Nephron progenitor cell (in vitro differentiated cells): ENCODE measurements around the gene ZP3.
A peak's percentile ranks its signal among the peaks of the same experiment; 100 is the strongest.
"Not testable (repeated sequence)": the region's sequence is repeated elsewhere in the genome, so short reads cannot be mapped to it uniquely, and the experiment has no call there.

Source experiments
- DNase-seq: peaks from one replicate; pipeline ENCODE4 v3.0.0; 2021
- H3K27ac Mint-ChIP-seq: 2 replicates; pipeline ENCODE4 v1.8.0; 2021; ENCODE audit warnings: mild to moderate bottlenecking, moderate library complexity, mixed read lengths
- H3K27me3 Mint-ChIP-seq: 2 replicates; pipeline ENCODE4 v1.8.0; 2021; ENCODE audit warnings: mild to moderate bottlenecking, low read depth, mixed read lengths; ENCODE audit not compliant: poor library complexity
- H3K36me3 Mint-ChIP-seq: 2 replicates; pipeline ENCODE4 v1.8.0; 2021; ENCODE audit warnings: low read depth, mixed read lengths
- H3K4me1 Mint-ChIP-seq: 2 replicates; pipeline ENCODE4 v1.8.0; 2021; ENCODE audit warnings: mixed read lengths
- H3K4me3 Mint-ChIP-seq: 2 replicates; pipeline ENCODE4 v1.8.0; 2021; ENCODE audit warnings: mild to moderate bottlenecking, moderate library complexity, mixed read lengths
- H3K9me3 Mint-ChIP-seq: 2 replicates; pipeline ENCODE4 v1.8.0; 2021; ENCODE audit warnings: mild to moderate bottlenecking, moderate library complexity, mixed read lengths
- TF ChIP-seq, protein P1 (sequence below): fragments of 200-600 bp; sonication (generic); IDR thresholded peaks from 2 replicates; pipeline ENCODE4 v1.5.0; 2021; ENCODE audit warnings: antibody characterized with exemption

ZP3 gene

DNA sequence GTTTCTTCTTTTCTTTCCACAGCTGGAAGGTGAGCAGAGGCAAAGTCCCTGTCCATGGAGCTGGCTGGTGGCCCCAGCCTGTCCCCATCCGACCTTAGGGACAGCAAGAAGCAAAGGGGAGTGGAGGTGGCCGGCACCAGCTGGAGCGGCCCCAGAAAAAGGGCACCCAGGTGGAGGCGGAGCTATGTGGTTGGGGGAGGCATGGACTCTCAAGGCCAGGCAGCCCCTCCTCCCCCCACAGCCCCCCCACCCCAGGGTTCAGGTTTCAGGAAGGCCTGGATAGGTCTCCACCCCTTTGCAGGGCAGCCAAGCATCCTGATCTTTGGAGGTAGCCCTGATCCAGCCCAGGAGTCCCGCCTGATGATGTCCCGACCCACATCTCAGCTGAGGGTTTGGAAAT lies 15.2 kb upstream of the ZP3 start, which contains the start of gene SSC4D:
Gene SSC4D (minus strand): TSS at position 161 of the 400 bp plus-strand sequence. CDS start 5,258 bp downstream, outside the sequence.
- Mint-ChIP-seq H3K27me3 (peaks cover 12% of the 10 kb centered on the region), H3K27ac (peak within 1 kb of the TSS; percentile 92), H3K36me3 (no peaks in the 10 kb centered on the region), H3K4me3 (peak within 1 kb of the TSS; percentile 87), H3K9me3 (no peaks in the 10 kb centered on the region), H3K4me1 (peaks cover 27% of the 10 kb centered on the region)
- DNase-seq, result peak; percentile 66
- TF ChIP-seq, protein P1, sequence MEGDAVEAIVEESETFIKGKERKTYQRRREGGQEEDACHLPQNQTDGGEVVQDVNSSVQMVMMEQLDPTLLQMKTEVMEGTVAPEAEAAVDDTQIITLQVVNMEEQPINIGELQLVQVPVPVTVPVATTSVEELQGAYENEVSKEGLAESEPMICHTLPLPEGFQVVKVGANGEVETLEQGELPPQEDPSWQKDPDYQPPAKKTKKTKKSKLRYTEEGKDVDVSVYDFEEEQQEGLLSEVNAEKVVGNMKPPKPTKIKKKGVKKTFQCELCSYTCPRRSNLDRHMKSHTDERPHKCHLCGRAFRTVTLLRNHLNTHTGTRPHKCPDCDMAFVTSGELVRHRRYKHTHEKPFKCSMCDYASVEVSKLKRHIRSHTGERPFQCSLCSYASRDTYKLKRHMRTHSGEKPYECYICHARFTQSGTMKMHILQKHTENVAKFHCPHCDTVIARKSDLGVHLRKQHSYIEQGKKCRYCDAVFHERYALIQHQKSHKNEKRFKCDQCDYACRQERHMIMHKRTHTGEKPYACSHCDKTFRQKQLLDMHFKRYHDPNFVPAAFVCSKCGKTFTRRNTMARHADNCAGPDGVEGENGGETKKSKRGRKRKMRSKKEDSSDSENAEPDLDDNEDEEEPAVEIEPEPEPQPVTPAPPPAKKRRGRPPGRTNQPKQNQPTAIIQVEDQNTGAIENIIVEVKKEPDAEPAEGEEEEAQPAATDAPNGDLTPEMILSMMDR, result no peak

DNA sequence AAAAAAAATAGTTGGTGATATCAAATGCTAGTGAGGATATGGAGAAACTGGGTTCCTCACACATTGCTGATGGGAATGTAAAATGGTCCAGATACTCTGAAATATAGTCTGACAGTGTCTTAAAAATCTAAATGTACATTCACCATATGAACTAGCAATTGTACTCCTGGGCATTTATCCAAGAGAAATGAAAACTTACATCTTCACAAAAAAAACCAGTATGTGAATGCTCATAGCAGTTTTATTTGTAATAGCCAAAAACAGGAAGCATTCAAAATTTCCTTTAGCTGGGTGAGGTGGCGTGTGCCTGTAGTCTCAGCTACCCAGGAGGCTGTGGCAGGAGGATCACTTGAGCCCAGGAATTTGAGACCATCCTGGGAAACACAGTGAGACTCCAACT lies 13.1 kb upstream of the ZP3 start:
- no peaks in the 10 kb centered on the region for H3K9me3 Mint-ChIP-seq
- no peaks in the 10 kb centered on the region for H3K36me3 Mint-ChIP-seq
- peaks cover 12% of the 10 kb centered on the region for H3K27me3 Mint-ChIP-seq
- no peak for DNase-seq
- TF ChIP-seq, protein P1, result no peak
- peaks cover 27% of the 10 kb centered on the region for H3K4me1 Mint-ChIP-seq
- H3K4me3 Mint-ChIP-seq, result no peak overlapping the region
- H3K27ac Mint-ChIP-seq, result no peak overlapping the region

DNA sequence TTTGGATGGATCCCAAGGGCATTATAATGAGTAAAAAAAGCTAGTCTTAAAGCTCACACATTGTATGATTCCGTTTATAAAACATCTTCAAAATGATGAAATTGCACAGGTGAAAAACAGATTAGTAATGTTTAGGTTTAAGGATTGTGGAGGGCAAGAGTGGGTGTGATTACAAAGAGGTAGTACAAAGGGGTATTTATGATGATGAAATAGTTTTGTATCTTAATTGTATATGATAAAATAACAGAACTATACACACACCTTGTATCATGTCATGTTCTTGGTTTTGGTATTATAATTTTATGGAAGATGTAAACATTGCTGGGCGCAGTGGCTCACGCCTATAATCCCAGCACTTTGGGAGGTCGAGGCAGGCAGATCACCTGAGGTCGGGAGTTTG lies 12.5 kb upstream of the ZP3 start:
- Mint-ChIP-seq H3K4me3 (no peak overlapping the region), H3K9me3 (no peaks in the 10 kb centered on the region), H3K27me3 (peaks cover 12% of the 10 kb centered on the region), H3K4me1 (peaks cover 27% of the 10 kb centered on the region), H3K36me3 (no peaks in the 10 kb centered on the region), H3K27ac (no peak overlapping the region)
- TF ChIP-seq, protein P1, result no peak
- DNase-seq, result no peak

DNA sequence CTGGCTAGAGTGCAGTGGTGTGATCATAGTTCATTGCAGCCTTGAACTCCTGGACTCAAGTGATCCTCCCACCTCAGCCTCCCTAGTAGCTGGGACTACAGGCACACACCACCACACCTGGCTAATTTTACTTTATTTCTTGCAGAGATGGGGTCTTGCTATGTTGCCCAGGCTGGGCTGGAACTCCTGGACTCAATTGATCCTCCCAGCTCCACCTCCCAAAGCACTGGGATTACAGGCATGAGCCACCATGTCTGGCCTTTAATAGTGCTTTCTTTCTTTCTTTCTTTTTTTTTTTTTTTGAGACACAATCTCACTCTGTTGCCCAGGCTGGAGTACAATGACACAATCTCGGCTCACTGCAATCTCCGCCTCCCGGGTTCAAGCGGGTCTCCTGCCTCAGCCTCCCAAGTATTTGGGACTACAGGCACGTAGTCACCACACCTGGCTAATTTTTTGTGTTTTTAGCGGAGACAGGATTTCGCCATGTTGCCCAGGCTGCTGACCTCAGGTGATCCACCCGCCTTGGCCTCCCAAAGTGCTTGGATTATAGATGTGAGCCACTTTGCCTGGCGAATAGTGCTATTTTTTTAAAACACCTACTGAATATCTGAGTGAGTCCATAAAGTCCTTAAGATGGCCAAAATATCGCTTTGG lies 7.0 kb upstream of the ZP3 start:
- H3K27me3 Mint-ChIP-seq, result peaks cover 20% of the 10 kb centered on the region
- not testable (repeated sequence) for H3K9me3 Mint-ChIP-seq, H3K36me3 Mint-ChIP-seq, H3K4me1 Mint-ChIP-seq, DNase-seq, H3K4me3 Mint-ChIP-seq, H3K27ac Mint-ChIP-seq

DNA sequence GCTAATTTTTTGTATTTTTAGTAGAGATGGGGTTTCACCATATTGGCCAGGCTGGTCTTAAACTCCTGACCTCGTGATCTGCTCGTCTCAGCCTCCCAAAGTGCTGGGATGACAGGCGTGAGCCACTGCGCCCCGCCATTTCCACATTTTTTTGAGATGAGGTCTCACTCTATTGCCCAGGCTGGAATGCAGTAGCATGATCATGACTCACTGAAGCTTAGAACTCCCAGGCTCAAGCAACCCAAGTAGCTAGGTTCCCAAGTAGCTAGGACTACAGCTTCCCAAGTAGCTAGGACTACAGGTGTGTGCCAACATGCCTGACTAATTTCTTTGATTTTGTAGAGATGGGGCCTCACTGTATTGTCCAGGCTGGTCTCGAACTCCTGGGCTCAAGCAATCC lies 3.7 kb upstream of the ZP3 start:
- H3K9me3 Mint-ChIP-seq, H3K27ac Mint-ChIP-seq, DNase-seq: not testable (repeated sequence)

DNA sequence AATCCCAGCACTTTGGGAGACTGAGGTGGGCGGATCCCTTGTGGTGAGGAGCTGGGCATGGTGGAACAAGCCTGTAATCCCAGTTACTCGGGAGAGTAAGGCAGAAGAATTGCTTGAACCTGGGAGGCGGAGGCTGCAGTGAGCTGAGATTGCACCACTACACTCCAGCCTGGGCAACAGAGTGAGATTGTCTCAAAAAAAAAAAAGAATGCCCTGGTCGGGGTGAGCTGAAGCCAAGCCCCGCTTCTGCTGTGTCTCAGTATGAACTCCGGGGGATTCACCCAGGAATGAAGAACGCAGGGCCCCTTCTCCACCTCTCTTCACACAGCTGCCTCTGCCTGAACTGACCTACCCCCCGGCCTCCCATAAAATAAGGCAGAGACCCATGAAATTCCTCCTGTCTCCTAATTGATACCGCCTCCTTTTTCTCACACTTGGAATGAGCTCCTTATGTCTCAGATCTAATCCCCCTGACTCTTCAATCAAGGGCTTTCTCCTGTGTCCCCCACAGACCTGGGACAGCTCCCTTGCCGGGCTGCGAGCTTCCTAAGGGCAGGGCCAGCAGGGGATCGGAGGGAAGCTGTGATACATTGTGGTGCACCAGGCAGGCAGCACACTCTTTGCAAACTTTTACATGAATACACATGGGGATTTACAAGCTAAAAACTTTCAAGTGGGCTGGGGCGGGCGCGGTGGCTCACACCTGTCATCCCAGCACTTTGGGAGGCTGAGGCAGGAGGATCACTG lies 911 bp upstream of the ZP3 start:
- Mint-ChIP-seq H3K4me3 (peak overlapping the region; percentile 8), H3K9me3 (no peaks in the 10 kb centered on the region), H3K27me3 (peaks cover 20% of the 10 kb centered on the region), H3K27ac (peak overlapping the region; percentile 78), H3K4me1 (peaks cover 23% of the 10 kb centered on the region), H3K36me3 (no peaks in the 10 kb centered on the region)
- DNase-seq, result peak; percentile 34
- TF ChIP-seq, protein P1, result no peak

More for the DNA sequence above, 3.7 kb upstream of the ZP3 start:
- H3K36me3 Mint-ChIP-seq, H3K4me3 Mint-ChIP-seq: not testable (repeated sequence)
- Mint-ChIP-seq H3K4me1 (peaks cover 23% of the 10 kb centered on the region), H3K27me3 (peaks cover 20% of the 10 kb centered on the region)
